Posterior vena cava (tissue), 2 donors: Measurements from ENCODE around the gene MARS1. TPM values are rescaled to one million over a fixed set of nuclear protein-coding genes. Genes with fewer than 3 reads are reported as not detected.

Source experiments
- DNase-seq: peaks from one replicate; pipeline ENCODE4 v3.0.0-alpha.2; 2020; ENCODE audit warnings: low spot score
- intact Hi-C, 2 donors: fragments of 100-400 bp; cut with DNase I; formaldehyde crosslinking; loops; one replicate each; pipeline versions ENCODE4 v1.14.1 to v1.14.2; 2022 to 2023
- total RNA-seq, 2 donors: library from RNA; stranded (reverse); fragmentation: NEBNext Ultra II Directional; extraction: Animal tissue kit (Norgen Biotek cat#: 25700); gene quantifications; one replicate each; pipeline ENCODE4 v1.2.1, GENCODE V29; 2021
- donor health status: DM: yes; HTN: yes; CAD: no.
- donor health status: DM: yes; HTN: yes; CAD: no.

Gene MARS1
- total RNA-seq, 2 donors from 2014 or later: 135 to 142 TPM

GRCh38 chr12:57455374-57456144 lies 32.3 kb upstream of the MARS1 start:
- intact Hi-C loops: loop anchor here in 1 of 2 donors (5.0 kb wide), 1 partner anchor 148 kb away; no protein-coding TSS in a partner anchor
- peak; percentile 42 for DNase-seq

DNA sequence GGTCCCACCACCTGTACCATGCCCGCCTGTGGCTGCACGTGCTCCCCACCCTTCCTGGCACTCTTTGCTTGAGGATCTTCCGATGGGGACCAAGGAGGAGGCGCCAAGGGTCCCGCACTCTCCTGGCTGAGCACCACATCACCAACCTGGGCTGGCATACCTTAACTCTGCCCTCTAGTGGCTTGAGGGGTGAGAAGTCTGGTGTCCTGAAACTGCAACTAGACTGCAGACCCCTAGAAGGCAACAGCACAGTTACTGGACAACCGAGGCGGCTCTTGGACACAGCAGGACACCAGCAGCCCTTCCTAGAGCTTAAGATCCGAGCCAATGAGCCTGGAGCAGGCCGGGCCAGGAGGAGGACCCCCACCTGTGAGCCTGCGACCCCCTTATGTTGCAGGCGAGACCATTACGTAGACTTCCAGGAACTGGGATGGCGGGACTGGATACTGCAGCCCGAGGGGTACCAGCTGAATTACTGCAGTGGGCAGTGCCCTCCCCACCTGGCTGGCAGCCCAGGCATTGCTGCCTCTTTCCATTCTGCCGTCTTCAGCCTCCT lies 31.6 kb upstream of the MARS1 start:
- peak; percentile 71 for DNase-seq
- intact Hi-C loops: loop anchor here in 1 of 2 donors (5.0 kb wide), 1 partner anchor 149 kb away; no protein-coding TSS in a partner anchor

GRCh38 chr12:57456737-57457490 lies 31.0 kb upstream of the MARS1 start:
- intact Hi-C loops: loop anchor here in 1 of 2 donors (5.0 kb wide), 1 partner anchor 150 kb away; no protein-coding TSS in a partner anchor
- DNase-seq: peak; percentile 40

- intact Hi-C loops: loop anchor here in 1 of 2 donors (5.0 kb wide), 1 partner anchor 151 kb away; no protein-coding TSS in a partner anchor
Observed at GRCh38 chr12:57458665-57459054, 29.2 kb upstream of the MARS1 start.

DNA sequence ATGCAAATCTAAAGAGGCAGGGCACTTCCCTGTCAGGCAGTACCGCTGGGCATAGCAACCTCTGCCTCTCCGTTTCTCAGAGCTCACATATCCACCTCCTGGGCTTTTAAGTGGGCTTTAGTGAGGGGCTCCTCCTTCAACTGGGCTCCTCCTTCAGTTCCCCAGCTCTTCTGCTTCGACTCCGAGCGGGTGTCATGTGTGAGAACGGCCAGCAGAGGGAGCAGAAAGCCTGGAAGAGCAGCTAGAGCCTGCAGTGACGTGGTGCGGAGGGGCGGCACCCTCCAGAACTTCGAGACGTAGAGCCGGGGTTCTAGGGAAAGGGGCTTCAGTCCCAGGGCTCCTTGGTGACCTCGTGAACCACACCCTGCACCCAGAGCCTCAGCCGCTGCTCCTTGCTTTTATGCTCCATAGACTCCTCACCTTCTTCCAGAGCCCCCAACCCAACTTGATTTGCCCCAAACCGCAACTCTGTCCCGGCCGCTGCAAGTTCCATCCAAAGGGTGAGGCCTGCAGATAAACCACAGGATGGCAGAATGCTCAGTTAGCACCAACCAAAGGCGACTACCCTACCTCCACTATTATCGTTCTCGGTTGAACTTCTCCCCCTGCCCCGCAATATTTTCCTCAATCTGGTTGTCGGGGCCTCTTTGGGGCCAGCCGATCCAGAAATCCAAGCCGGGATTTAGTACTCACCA lies 28.7 kb upstream of the MARS1 start:
- DNase-seq: peak; percentile 98
- intact Hi-C loops: loop anchor here in 1 of 2 donors (5.0 kb wide), 1 partner anchor 152 kb away; no protein-coding TSS in a partner anchor

More at GRCh38 chr12:57458665-57459054, 29.2 kb upstream of the MARS1 start:
- no peak for DNase-seq

GRCh38 chr12:57459750-57460467 lies 28.0 kb upstream of the MARS1 start, which contains the start of gene GLI1:
TSS of gene GLI1 (plus strand) at chr12:57459785. CDS start at chr12:57463692, 3,907 bp downstream.
- DNase-seq: peak; percentile 76
- intact Hi-C loops: loop anchor here (1.0 to 5.0 kb wide), 2 partner anchors 21 to 153 kb away; no protein-coding TSS in a partner anchor

- DNase-seq: peak; percentile 62
- intact Hi-C loops: loop anchor here in 1 of 2 donors (1.0 kb wide), 1 partner anchor 21 kb away; no protein-coding TSS in a partner anchor
Observed at GRCh38 chr12:57460468-57460784, 27.4 kb upstream of the MARS1 start.

DNA sequence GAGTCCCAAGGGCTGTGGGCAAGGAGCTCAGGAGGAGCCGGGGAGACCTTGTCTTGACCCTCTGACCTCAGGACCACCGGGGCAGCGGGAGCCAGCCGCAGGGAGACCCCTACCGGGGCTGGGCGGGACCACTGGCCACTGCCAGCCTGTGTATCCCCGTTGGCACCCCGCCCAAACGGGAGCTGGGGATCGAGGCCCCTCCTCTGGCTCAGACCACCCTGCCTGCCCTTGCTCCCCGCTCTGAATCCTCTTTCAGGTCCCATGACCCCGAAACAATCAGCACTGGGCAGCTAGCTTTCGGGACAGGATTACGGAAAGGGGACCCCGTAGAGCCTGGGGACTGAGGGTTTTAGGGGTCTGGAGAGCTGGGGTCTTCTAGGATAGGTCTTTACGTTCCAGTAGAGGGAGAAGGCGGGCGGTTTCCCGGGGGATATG lies 27.0 kb upstream of the MARS1 start:
- intact Hi-C loops: loop anchor here in 1 of 2 donors (1.0 kb wide), 1 partner anchor 20 kb away; no protein-coding TSS in a partner anchor
- DNase-seq: peak; percentile 80

- intact Hi-C loops: no loop called here
- DNase-seq: peak; percentile 90
Observed at GRCh38 chr12:57461276-57461916, 26.5 kb upstream of the MARS1 start.

GRCh38 chr12:57461917-57462250 lies 26.0 kb upstream of the MARS1 start:
- no peak for DNase-seq
- intact Hi-C loops: no loop called here

GRCh38 chr12:57462251-57462911 lies 25.5 kb upstream of the MARS1 start:
- DNase-seq: peak; percentile 95
- intact Hi-C loops: no loop called here

DNA sequence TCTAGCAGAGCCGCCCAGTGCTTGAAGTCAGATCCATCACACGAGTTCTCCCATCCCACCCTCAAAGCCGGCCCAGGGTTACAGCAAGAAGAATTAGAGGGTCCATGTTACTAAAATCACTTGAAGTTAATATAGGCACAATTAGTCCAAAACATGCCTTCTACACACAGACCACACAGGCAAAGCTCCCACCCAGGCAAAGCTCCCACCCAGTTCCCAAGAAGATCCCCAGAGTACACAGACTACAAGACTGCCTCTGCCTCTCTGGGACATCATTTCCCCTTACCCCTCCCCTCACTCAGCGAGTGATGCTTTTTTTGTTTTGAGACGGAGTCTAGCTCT lies 25.0 kb upstream of the MARS1 start:
- intact Hi-C loops: no loop called here
- no peak for DNase-seq

- intact Hi-C loops: no loop called here
- DNase-seq: no peak
Observed at GRCh38 chr12:57464569-57464968, 23.3 kb upstream of the MARS1 start.

GRCh38 chr12:57465030-57465746 lies 22.7 kb upstream of the MARS1 start:
- DNase-seq: no peak
- intact Hi-C loops: no loop called here

- intact Hi-C loops: no loop called here
- peak; percentile 41 for DNase-seq
Observed at GRCh38 chr12:57465747-57466505, 21.9 kb upstream of the MARS1 start.

DNA sequence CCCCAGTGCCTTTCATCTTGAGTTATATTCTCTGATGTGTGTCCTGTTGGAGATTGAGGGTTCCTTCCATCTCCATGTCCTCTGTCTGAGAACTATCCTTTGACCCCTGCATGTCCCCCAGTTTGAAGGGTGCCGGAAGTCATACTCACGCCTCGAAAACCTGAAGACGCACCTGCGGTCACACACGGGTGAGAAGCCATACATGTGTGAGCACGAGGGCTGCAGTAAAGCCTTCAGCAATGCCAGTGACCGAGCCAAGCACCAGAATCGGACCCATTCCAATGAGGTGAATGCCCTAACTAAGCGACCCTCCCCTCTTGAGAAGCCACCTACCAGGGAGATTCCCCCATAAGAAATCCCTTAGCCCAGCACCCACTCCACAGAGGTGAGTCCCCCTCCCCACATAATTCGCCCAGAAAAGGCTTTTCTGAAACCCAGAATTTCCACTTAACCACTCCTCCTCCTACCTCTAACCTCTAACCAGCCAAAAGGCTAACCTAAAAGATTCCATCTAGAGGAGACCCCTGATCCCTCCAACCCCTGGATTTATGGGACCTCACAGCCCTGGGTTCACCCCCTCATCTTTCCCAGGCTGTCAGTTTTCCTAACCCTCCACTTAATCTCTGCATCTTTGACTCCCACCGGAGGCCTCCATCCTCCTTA lies 20.5 kb upstream of the MARS1 start:
- DNase-seq: no peak
- intact Hi-C loops: no loop called here
